NCI-H128 (cell line): Measurements from ENCODE around the gene DCHS2.

Source experiments
- DNase-seq: peaks from one replicate; lab custom pipeline; 2025; ENCODE audit not compliant: unreplicated experiment; lab: John Stamatoyannopoulos, UW

DCHS2 gene

GRCh38 chr4:154452798-154453346, 38.7 kb downstream of the DCHS2 start:
- DNase-seq, result no peak

GRCh38 chr4:154450966-154451365, 40.6 kb downstream of the DCHS2 start:
- no peak for DNase-seq

GRCh38 chr4:154444958-154445357, 46.6 kb downstream of the DCHS2 start:
- DNase-seq, result no peak

GRCh38 chr4:154441982-154442381, 49.6 kb downstream of the DCHS2 start:
- DNase-seq, result no peak

- DNase-seq, result no peak
Observed at GRCh38 chr4:154441124-154441523, 50.5 kb downstream of the DCHS2 start.

GRCh38 chr4:154439224-154439623, 52.4 kb downstream of the DCHS2 start:
- no peak for DNase-seq

- no peak for DNase-seq
Observed at GRCh38 chr4:154435895-154436294, 55.7 kb downstream of the DCHS2 start.

GRCh38 chr4:154433543-154433942, 58.1 kb downstream of the DCHS2 start:
- no peak for DNase-seq

GRCh38 chr4:154429176-154429575, 62.4 kb downstream of the DCHS2 start:
- DNase-seq, result no peak

GRCh38 chr4:154427149-154427548, 64.5 kb downstream of the DCHS2 start:
- no peak for DNase-seq

GRCh38 chr4:154425514-154425913, 66.1 kb downstream of the DCHS2 start:
- DNase-seq, result no peak

- DNase-seq, result no peak
Observed at GRCh38 chr4:154424810-154425484, 66.7 kb downstream of the DCHS2 start.

- no peak for DNase-seq
Observed at GRCh38 chr4:154422152-154422551, 69.4 kb downstream of the DCHS2 start.

GRCh38 chr4:154421618-154422017, 70.0 kb downstream of the DCHS2 start:
- DNase-seq, result no peak

GRCh38 chr4:154417373-154417673, 74.3 kb downstream of the DCHS2 start:
- no peak for DNase-seq

GRCh38 chr4:154416190-154416547, 75.4 kb downstream of the DCHS2 start:
- DNase-seq, result no peak

GRCh38 chr4:154415313-154415712, 76.3 kb downstream of the DCHS2 start:
- DNase-seq, result no peak

GRCh38 chr4:154414796-154415195, 76.8 kb downstream of the DCHS2 start:
- DNase-seq, result no peak

GRCh38 chr4:154414371-154414770, 77.2 kb downstream of the DCHS2 start:
- DNase-seq, result no peak

- no peak for DNase-seq
Observed at GRCh38 chr4:154407443-154407842, 84.2 kb downstream of the DCHS2 start.

- DNase-seq, result no peak
Observed at GRCh38 chr4:154406018-154406795, 85.4 kb downstream of the DCHS2 start.

- DNase-seq, result no peak
Observed at GRCh38 chr4:154399259-154399974, 92.2 kb downstream of the DCHS2 start.
